WTC11 (cell line): ENCODE measurements around the gene ASNSD1. TPM values are rescaled to one million over a fixed set of nuclear protein-coding genes. Genes with fewer than 3 reads are reported as not detected.

ENCODE experiments used
- ATAC-seq: fragments of 200-7000 bp; cut with Tn5 transposase; 2 replicates; pipeline ENCODE4 v1.10.0; 2021; ENCODE audit warnings: mild to moderate bottlenecking, moderate library complexity
- CTCF ChIA-PET: fragments of 300-600 bp; sonication (Branson Sonifier 250); formaldehyde crosslinking; loops from one replicate; lab custom pipeline; 2021; ENCODE audit warnings: antibody characterized with exemption; lab: Charles Lee
- POLR2A ChIA-PET: fragments of 350-600 bp; sonication (Branson Sonifier 250); formaldehyde crosslinking; loops from one replicate; lab custom pipeline; 2021; ENCODE audit warnings: antibody characterized with exemption; lab: Charles Lee
- DNase-seq: peaks from one replicate; pipeline ENCODE4 v3.0.0; 2021; ENCODE audit warnings: low spot score
- H3K27ac Mint-ChIP-seq: 2 replicates; pipeline ENCODE4 v1.8.0; 2021; ENCODE audit warnings: mixed read lengths
- H3K27me3 Mint-ChIP-seq: 2 replicates; pipeline ENCODE4 v1.8.0; 2021; ENCODE audit warnings: low read depth, mild to moderate bottlenecking, moderate library complexity, mixed read lengths
- H3K36me3 Mint-ChIP-seq: 2 replicates; pipeline ENCODE4 v1.8.0; 2021; ENCODE audit warnings: mixed read lengths
- H3K4me1 Mint-ChIP-seq: 2 replicates; pipeline ENCODE4 v1.8.0; 2022; ENCODE audit warnings: mixed read lengths
- H3K4me3 Mint-ChIP-seq: 2 replicates; pipeline ENCODE4 v1.8.0; 2021; ENCODE audit warnings: mild to moderate bottlenecking, moderate library complexity, mixed read lengths
- H3K9me3 Mint-ChIP-seq: 2 replicates; pipeline ENCODE4 v1.8.0; 2021; ENCODE audit warnings: mixed read lengths
- CBFB ChIP-seq: sonication (generic); formaldehyde crosslinking; IDR thresholded peaks from 2 replicates; pipeline ENCODE4 v1.8.1; 2022; ENCODE audit warnings: mild to moderate bottlenecking, low read depth, missing genetic modification reagents
- EMX1 ChIP-seq: fragments of 250-450 bp; sonication (Bioruptor Pico); IDR thresholded peaks from 2 replicates; pipeline ENCODE4 v1.8.0; 2021; ENCODE audit warnings: mild to moderate bottlenecking
- FOXP1 ChIP-seq: sonication (generic); formaldehyde crosslinking; IDR thresholded peaks from 2 replicates; pipeline ENCODE4 v1.8.0; 2022; ENCODE audit warnings: missing genetic modification reagents, mild to moderate bottlenecking, moderate library complexity, borderline replicate concordance
- GRHL2 ChIP-seq: fragments of 250-450 bp; sonication (Bioruptor Pico); IDR thresholded peaks from 2 replicates; pipeline ENCODE4 v1.8.0; 2022; ENCODE audit warnings: mild to moderate bottlenecking, moderate library complexity; ENCODE audit not compliant: insufficient replicate concordance, severe bottlenecking
- MYBL2 ChIP-seq: sonication (generic); formaldehyde crosslinking; IDR thresholded peaks from 2 replicates; pipeline ENCODE4 v1.8.1; 2023; ENCODE audit warnings: mild to moderate bottlenecking, moderate library complexity, missing genetic modification reagents
- NFE2L1 ChIP-seq: sonication (generic); formaldehyde crosslinking; IDR thresholded peaks from 2 replicates; pipeline ENCODE4 v1.8.1; 2023; ENCODE audit warnings: missing genetic modification reagents
- RELA ChIP-seq: sonication (generic); formaldehyde crosslinking; IDR thresholded peaks from 2 replicates; pipeline ENCODE4 v1.8.1; 2022; ENCODE audit warnings: missing genetic modification reagents, mild to moderate bottlenecking, borderline replicate concordance
- SMAD3 ChIP-seq: sonication (generic); formaldehyde crosslinking; IDR thresholded peaks from 2 replicates; pipeline ENCODE4 v1.8.0; 2022; ENCODE audit warnings: missing genetic modification reagents, mild to moderate bottlenecking, borderline replicate concordance
- TCF7 ChIP-seq: sonication (generic); formaldehyde crosslinking; IDR thresholded peaks from 2 replicates; pipeline ENCODE4 v1.8.0; 2022; ENCODE audit warnings: mild to moderate bottlenecking, low read depth, missing genetic modification reagents, moderate library complexity
- ZBTB21 ChIP-seq: sonication (generic); formaldehyde crosslinking; IDR thresholded peaks from 2 replicates; pipeline ENCODE4 v1.8.1; 2023; ENCODE audit warnings: mild to moderate bottlenecking, missing genetic modification reagents, borderline replicate concordance
- ZNF232 ChIP-seq: sonication (generic); formaldehyde crosslinking; IDR thresholded peaks from 2 replicates; pipeline ENCODE4 v1.8.0; 2022; ENCODE audit warnings: mild to moderate bottlenecking, missing genetic modification reagents
- ZNF416 ChIP-seq: fragments of 250-450 bp; sonication (Bioruptor Pico); IDR thresholded peaks from 2 replicates; pipeline ENCODE4 v1.9.0; 2021; ENCODE audit warnings: mild to moderate bottlenecking, inconsistent platforms
- ZNF423 ChIP-seq: fragments of 250-450 bp; sonication (Bioruptor Pico); IDR thresholded peaks from 2 replicates; pipeline ENCODE4 v2.1.2; 2022; ENCODE audit warnings: mild to moderate bottlenecking, moderate library complexity
- total RNA-seq: library from RNA; stranded (reverse); gene quantifications from 3 replicates; pipeline ENCODE4 v1.2.3, GENCODE V29; 2021
- TF ChIP-seq, protein P1 (sequence below): sonication (generic); formaldehyde crosslinking; IDR thresholded peaks from 2 replicates; pipeline ENCODE4 v1.8.0; 2022; ENCODE audit warnings: missing genetic modification reagents
- TF ChIP-seq, protein P2 (sequence below): sonication (generic); formaldehyde crosslinking; IDR thresholded peaks from 2 replicates; pipeline ENCODE4 v1.8.1; 2022; ENCODE audit warnings: mild to moderate bottlenecking, moderate library complexity, missing genetic modification reagents
- TF ChIP-seq, protein P3 (sequence below): sonication (generic); formaldehyde crosslinking; IDR thresholded peaks from 2 replicates; pipeline ENCODE4 v1.8.1; 2023; ENCODE audit warnings: mild to moderate bottlenecking, missing genetic modification reagents, moderate library complexity
- TF ChIP-seq, protein P4 (sequence below): sonication (generic); formaldehyde crosslinking; IDR thresholded peaks from 2 replicates; pipeline ENCODE4 v1.8.1; 2023; ENCODE audit warnings: mild to moderate bottlenecking, missing genetic modification reagents
- TF ChIP-seq, protein P5 (sequence below): sonication (generic); formaldehyde crosslinking; IDR thresholded peaks from 2 replicates; pipeline ENCODE4 v1.8.0; 2023; ENCODE audit warnings: missing genetic modification reagents, mild to moderate bottlenecking, borderline replicate concordance
- TF ChIP-seq, protein P6 (sequence below): sonication (generic); formaldehyde crosslinking; conservative IDR thresholded peaks from 2 replicates; pipeline ENCODE4 v1.8.1; 2023; ENCODE audit warnings: mild to moderate bottlenecking, low read depth, missing genetic modification reagents, moderate library complexity
- TF ChIP-seq, protein P7 (sequence below): fragments of 250-450 bp; sonication (Bioruptor Pico); IDR thresholded peaks from 2 replicates; pipeline ENCODE4 v1.9.0; 2021; ENCODE audit warnings: moderate library complexity, mild to moderate bottlenecking, inconsistent platforms, borderline replicate concordance

Gene ASNSD1
- total RNA-seq, 1 experiment from 2014 or later, result 30.5 TPM

DNA sequence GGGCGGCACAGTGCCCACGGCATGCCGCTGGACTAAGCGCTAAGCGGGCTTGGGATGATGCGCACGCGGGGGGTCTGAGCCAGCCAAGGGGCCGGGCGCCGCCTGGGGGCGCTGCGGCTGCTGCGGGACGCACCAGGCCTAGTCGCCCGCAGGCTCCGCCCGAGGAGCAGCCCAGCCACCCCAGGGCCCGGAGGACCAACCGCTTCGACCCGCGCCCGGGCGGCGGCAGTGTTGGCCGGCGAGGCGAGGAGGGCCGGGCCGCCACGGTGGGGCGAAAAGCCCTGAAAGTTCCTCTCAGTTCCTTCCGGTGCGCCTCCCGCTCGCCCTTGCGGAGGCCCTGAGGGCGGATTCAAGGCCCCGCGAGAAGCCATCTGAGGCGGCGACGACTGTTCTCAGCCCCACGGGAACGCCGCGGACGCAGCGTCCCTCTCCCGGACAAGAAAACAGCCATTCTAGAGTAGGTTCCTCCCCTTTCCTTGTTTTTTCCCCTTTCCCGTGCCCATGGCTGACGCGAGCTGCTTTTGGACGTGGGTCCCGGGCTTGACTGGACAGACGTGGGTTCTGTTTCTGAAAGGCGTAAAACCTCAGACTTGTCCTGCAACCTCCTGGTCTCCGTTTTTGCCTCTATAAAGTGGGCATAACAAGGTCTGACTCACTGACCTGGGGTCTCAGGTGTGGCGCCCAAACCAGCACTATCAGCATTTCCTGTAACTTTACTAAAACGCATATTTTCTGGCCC, 13.3 kb downstream of the ASNSD1 start, which contains the start of gene ANKAR (continued):
- TF ChIP-seq ZBTB21 (CRISPR knock-in tag), result no peak
- peak; percentile 74; the same call in 1 of the 2 replicates for TF ChIP-seq EMX1 (CRISPR knock-in tag)
- TF ChIP-seq SMAD3 (CRISPR knock-in tag), result no peak
- TF ChIP-seq, protein P1, sequence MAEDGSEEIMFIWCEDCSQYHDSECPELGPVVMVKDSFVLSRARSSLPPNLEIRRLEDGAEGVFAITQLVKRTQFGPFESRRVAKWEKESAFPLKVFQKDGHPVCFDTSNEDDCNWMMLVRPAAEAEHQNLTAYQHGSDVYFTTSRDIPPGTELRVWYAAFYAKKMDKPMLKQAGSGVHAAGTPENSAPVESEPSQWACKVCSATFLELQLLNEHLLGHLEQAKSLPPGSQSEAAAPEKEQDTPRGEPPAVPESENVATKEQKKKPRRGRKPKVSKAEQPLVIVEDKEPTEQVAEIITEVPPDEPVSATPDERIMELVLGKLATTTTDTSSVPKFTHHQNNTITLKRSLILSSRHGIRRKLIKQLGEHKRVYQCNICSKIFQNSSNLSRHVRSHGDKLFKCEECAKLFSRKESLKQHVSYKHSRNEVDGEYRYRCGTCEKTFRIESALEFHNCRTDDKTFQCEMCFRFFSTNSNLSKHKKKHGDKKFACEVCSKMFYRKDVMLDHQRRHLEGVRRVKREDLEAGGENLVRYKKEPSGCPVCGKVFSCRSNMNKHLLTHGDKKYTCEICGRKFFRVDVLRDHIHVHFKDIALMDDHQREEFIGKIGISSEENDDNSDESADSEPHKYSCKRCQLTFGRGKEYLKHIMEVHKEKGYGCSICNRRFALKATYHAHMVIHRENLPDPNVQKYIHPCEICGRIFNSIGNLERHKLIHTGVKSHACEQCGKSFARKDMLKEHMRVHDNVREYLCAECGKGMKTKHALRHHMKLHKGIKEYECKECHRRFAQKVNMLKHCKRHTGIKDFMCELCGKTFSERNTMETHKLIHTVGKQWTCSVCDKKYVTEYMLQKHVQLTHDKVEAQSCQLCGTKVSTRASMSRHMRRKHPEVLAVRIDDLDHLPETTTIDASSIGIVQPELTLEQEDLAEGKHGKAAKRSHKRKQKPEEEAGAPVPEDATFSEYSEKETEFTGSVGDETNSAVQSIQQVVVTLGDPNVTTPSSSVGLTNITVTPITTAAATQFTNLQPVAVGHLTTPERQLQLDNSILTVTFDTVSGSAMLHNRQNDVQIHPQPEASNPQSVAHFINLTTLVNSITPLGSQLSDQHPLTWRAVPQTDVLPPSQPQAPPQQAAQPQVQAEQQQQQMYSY, result no peak
- TF ChIP-seq, protein P2, sequence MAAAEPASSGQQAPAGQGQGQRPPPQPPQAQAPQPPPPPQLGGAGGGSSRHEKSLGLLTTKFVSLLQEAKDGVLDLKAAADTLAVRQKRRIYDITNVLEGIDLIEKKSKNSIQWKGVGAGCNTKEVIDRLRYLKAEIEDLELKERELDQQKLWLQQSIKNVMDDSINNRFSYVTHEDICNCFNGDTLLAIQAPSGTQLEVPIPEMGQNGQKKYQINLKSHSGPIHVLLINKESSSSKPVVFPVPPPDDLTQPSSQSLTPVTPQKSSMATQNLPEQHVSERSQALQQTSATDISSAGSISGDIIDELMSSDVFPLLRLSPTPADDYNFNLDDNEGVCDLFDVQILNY (CRISPR knock-in tag), result peak; percentile 61; the same call in 1 of the 2 replicates
- TF ChIP-seq ZNF416 (CRISPR knock-in tag), result 0 out of 2 replicates have a peak, but pooled peaks have one; percentile 31
- peak; percentile 72; the same call in 1 of the 2 replicates for TF ChIP-seq CBFB
- peak; percentile 72; the same call in 1 of the 2 replicates for TF ChIP-seq NFE2L1 (CRISPR knock-in tag)
- TF ChIP-seq ZNF232 (CRISPR knock-in tag), result 0 out of 2 replicates have a peak, but pooled peaks have one; percentile 51
- TF ChIP-seq, protein P3, sequence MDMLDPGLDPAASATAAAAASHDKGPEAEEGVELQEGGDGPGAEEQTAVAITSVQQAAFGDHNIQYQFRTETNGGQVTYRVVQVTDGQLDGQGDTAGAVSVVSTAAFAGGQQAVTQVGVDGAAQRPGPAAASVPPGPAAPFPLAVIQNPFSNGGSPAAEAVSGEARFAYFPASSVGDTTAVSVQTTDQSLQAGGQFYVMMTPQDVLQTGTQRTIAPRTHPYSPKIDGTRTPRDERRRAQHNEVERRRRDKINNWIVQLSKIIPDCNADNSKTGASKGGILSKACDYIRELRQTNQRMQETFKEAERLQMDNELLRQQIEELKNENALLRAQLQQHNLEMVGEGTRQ (CRISPR knock-in tag), result peak; percentile 15; the same call in 1 of the 2 replicates
- TF ChIP-seq FOXP1 (CRISPR knock-in tag), result peak; percentile 90; the same call in 1 of the 2 replicates
- TF ChIP-seq RELA (CRISPR knock-in tag), result peak; percentile 46; the same call in 1 of the 2 replicates
- TF ChIP-seq ZNF423 (CRISPR knock-in tag), result peak; percentile 95
- TF ChIP-seq, protein P4, sequence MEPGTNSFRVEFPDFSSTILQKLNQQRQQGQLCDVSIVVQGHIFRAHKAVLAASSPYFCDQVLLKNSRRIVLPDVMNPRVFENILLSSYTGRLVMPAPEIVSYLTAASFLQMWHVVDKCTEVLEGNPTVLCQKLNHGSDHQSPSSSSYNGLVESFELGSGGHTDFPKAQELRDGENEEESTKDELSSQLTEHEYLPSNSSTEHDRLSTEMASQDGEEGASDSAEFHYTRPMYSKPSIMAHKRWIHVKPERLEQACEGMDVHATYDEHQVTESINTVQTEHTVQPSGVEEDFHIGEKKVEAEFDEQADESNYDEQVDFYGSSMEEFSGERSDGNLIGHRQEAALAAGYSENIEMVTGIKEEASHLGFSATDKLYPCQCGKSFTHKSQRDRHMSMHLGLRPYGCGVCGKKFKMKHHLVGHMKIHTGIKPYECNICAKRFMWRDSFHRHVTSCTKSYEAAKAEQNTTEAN (CRISPR knock-in tag), result peak; percentile 80
- 0 out of 2 replicates have a peak, but pooled peaks have one; percentile 58 for TF ChIP-seq TCF7 (CRISPR knock-in tag)
- TF ChIP-seq, all 79 proteins: peak for 19

DNA sequence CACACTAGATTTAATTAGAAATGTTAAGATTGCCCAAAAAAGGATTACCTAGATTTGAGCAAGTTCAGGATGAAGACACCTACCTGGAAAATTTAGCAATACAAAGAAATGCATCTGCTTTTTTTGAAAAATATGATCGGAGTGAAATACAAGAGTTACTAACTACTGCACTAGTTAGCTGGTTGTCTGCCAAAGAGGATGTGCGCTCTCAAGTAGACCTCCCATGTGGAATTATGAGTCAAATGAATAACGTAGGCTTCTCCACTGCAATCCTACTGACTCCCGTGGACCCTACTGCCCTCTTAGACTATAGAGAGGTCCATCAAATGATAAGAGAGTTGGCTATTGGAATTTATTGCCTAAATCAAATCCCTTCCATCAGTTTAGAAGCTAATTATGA, 15.2 kb downstream of the ASNSD1 start:
- H3K9me3 Mint-ChIP-seq, result peaks cover 10% of the 10 kb centered on the region
- peaks cover 15% of the 10 kb centered on the region for H3K4me1 Mint-ChIP-seq
- ChIA-PET CTCF (interaction anchor here (0.8 to 1.6 kb wide), 2 partner anchors 86 to 108 kb away, joined by 4 to 5 read pairs; partner anchors contain the start of genes ORMDL1, OSGEPL1 and PMS1), POLR2A (no interaction called here)
- no peaks in the 10 kb centered on the region for H3K27me3 Mint-ChIP-seq
- no peak for DNase-seq
- H3K36me3 Mint-ChIP-seq, result peaks cover 15% of the 10 kb centered on the region
- H3K4me3 Mint-ChIP-seq, result no peak overlapping the region
- no peak overlapping the region for H3K27ac Mint-ChIP-seq
- no peak for ATAC-seq
- TF ChIP-seq, protein P5, sequence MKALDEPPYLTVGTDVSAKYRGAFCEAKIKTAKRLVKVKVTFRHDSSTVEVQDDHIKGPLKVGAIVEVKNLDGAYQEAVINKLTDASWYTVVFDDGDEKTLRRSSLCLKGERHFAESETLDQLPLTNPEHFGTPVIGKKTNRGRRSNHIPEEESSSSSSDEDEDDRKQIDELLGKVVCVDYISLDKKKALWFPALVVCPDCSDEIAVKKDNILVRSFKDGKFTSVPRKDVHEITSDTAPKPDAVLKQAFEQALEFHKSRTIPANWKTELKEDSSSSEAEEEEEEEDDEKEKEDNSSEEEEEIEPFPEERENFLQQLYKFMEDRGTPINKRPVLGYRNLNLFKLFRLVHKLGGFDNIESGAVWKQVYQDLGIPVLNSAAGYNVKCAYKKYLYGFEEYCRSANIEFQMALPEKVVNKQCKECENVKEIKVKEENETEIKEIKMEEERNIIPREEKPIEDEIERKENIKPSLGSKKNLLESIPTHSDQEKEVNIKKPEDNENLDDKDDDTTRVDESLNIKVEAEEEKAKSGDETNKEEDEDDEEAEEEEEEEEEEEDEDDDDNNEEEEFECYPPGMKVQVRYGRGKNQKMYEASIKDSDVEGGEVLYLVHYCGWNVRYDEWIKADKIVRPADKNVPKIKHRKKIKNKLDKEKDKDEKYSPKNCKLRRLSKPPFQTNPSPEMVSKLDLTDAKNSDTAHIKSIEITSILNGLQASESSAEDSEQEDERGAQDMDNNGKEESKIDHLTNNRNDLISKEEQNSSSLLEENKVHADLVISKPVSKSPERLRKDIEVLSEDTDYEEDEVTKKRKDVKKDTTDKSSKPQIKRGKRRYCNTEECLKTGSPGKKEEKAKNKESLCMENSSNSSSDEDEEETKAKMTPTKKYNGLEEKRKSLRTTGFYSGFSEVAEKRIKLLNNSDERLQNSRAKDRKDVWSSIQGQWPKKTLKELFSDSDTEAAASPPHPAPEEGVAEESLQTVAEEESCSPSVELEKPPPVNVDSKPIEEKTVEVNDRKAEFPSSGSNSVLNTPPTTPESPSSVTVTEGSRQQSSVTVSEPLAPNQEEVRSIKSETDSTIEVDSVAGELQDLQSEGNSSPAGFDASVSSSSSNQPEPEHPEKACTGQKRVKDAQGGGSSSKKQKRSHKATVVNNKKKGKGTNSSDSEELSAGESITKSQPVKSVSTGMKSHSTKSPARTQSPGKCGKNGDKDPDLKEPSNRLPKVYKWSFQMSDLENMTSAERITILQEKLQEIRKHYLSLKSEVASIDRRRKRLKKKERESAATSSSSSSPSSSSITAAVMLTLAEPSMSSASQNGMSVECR (CRISPR knock-in tag), result no peak
- no peak for TF ChIP-seq GRHL2 (CRISPR knock-in tag)
- TF ChIP-seq MYBL2 (CRISPR knock-in tag), result no peak
- TF ChIP-seq, protein P6, sequence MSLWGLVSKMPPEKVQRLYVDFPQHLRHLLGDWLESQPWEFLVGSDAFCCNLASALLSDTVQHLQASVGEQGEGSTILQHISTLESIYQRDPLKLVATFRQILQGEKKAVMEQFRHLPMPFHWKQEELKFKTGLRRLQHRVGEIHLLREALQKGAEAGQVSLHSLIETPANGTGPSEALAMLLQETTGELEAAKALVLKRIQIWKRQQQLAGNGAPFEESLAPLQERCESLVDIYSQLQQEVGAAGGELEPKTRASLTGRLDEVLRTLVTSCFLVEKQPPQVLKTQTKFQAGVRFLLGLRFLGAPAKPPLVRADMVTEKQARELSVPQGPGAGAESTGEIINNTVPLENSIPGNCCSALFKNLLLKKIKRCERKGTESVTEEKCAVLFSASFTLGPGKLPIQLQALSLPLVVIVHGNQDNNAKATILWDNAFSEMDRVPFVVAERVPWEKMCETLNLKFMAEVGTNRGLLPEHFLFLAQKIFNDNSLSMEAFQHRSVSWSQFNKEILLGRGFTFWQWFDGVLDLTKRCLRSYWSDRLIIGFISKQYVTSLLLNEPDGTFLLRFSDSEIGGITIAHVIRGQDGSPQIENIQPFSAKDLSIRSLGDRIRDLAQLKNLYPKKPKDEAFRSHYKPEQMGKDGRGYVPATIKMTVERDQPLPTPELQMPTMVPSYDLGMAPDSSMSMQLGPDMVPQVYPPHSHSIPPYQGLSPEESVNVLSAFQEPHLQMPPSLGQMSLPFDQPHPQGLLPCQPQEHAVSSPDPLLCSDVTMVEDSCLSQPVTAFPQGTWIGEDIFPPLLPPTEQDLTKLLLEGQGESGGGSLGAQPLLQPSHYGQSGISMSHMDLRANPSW, result no peak
- TF ChIP-seq, protein P7, sequence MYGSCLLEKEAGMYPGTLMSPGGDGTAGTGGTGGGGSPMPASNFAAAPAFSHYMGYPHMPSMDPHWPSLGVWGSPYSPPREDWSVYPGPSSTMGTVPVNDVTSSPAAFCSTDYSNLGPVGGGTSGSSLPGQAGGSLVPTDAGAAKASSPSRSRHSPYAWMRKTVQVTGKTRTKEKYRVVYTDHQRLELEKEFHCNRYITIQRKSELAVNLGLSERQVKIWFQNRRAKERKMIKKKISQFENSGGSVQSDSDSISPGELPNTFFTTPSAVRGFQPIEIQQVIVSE (CRISPR knock-in tag), result no peak
